GM12874 (cell line): ENCODE results near the gene GALNT18.

Experiments
- TF ChIP-seq, protein P1 (sequence below): IDR thresholded peaks from 2 replicates; pipeline ENCODE4 v1.5.1; 2011; ENCODE audit warnings: low read depth, mild to moderate bottlenecking, control low read depth, low read length, moderate library complexity; ENCODE audit not compliant: insufficient read depth

GALNT18 gene

DNA sequence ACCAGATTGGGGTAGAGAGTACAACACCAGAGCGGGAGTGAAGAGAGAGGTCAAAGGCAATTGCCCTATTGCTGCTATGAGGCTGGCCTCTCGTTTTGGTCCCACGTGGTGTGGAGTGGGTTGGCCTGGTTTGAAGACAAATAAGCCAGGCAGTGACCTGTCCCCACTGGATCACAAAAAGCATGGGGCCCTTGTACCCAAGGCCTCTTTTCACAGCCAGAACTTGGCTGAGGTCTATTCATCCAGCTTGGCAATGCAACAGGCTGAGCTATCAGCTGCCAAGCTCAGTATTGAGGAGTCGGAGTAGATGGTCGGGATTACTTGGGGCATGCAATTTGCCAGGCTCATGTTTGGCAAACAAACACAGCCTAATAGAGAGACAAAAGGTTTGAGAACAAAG lies 19.2 kb upstream of the GALNT18 start:
- TF ChIP-seq, protein P1, sequence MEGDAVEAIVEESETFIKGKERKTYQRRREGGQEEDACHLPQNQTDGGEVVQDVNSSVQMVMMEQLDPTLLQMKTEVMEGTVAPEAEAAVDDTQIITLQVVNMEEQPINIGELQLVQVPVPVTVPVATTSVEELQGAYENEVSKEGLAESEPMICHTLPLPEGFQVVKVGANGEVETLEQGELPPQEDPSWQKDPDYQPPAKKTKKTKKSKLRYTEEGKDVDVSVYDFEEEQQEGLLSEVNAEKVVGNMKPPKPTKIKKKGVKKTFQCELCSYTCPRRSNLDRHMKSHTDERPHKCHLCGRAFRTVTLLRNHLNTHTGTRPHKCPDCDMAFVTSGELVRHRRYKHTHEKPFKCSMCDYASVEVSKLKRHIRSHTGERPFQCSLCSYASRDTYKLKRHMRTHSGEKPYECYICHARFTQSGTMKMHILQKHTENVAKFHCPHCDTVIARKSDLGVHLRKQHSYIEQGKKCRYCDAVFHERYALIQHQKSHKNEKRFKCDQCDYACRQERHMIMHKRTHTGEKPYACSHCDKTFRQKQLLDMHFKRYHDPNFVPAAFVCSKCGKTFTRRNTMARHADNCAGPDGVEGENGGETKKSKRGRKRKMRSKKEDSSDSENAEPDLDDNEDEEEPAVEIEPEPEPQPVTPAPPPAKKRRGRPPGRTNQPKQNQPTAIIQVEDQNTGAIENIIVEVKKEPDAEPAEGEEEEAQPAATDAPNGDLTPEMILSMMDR = no peak

DNA sequence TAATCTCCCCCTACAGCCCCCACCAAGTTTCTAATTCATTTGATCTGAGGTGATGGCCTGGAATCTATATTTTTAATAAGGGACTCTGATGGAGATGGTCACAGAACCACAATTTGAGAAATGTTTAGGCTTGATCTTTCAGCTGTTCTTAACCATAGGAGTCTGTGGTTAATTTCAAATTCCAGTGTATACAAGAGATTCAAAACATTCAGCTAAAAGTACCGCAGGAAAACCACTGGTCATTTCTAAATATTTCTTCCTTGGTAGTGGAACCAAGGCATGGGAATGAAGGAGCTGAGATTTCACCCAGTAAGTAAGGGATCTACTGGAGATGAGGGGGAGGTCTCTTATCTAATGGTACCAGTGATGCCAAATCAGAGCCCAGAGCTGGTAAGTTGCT lies 18.3 kb upstream of the GALNT18 start:
- TF ChIP-seq, protein P1 = no peak

DNA sequence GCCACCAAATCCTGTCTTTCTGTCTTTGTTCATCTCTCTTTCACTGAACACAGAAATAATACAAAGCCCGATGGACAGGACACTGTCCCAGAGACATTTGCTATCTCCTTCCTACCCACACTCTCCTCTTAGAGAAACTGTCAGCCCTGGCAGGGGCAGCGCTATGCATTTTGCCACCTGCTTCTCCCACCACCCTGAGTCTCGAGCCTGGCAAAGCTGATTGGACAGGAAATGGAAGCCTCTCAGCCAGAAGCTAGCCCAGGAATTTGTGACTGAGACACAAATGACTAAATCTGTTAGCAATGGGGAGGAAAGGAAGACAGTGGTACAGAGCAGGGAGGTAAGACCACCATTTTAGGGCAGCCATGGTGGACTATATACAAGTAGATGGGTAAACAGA lies 14.9 kb upstream of the GALNT18 start:
- TF ChIP-seq, protein P1 = no peak

DNA sequence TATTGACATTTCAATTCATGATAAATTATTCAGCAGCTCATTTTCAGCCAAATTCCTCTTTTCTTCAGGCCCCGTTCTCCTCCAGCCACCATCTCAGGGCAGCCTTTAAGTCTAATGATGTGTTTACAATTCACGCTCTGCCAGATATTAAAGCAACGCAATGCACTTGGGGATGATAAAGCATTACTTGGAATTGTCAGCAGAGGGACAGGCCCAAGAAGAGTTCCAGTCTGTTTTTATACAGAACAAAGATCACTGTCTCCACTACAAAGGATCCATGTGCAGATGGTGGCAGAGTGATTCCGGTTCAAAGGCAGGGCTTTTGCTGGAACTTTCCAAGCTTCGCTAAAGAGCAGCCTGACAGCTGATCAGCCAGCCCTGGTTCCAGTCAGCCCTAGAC lies 13.6 kb upstream of the GALNT18 start:
- TF ChIP-seq, protein P1 = no peak

DNA sequence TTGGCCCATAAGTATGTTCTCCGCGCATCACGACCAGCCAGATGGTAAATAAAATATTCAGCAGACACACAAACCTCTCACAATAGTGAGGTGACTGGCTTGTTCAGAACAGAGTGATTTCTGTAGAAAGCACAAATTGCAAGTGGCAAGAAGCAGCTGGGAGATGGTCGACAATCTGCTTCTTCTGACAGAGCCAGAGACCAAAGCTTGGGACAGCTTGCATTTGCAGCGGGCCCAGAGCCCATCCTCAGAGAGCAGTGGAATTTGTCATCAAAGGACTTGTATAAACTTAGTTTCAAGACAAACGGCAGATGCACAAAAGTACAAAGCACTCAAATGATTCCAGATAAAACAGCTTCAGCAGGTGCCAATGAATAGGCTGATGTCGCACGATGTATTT lies 7.6 kb upstream of the GALNT18 start:
- TF ChIP-seq, protein P1 = no peak

DNA sequence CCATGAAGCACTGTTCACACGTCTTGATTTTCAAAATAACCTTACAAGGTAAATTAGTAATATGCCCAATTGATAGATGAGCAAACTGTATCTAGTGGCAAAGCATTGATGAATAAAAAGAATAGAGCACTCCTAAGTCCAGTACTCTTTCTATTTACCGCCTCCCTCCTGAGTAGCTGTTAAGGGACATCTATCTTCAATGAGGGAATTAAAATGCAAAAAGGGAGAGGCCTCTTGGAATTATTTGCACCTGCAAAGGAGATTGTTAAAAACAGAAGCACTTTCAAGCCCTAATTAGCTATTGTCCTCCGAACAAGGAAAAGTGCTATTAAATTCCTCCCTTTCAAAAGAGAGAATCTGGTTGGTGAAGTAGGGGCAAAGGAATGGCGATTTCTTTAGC lies 6.8 kb upstream of the GALNT18 start:
- TF ChIP-seq, protein P1 = no peak

DNA sequence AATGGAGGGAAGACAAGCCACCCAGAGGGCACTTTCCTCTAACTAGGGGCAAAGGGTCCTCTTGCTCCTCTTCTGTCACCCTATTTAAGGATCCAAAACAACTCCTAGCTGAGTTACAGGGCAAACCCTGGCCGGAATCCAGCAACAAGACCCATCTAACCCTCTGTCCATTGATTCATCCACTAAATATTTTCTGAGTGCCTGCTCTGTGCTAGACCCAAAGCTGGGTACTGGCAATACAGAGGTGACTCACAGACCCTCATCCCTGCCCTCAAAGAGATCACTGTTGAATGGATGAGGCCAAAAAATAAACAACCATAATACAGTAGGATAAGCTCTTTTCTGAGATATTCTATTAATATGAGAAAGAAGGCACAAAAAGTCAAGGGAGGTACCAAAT lies 4.3 kb upstream of the GALNT18 start:
- TF ChIP-seq, protein P1 = no peak

DNA sequence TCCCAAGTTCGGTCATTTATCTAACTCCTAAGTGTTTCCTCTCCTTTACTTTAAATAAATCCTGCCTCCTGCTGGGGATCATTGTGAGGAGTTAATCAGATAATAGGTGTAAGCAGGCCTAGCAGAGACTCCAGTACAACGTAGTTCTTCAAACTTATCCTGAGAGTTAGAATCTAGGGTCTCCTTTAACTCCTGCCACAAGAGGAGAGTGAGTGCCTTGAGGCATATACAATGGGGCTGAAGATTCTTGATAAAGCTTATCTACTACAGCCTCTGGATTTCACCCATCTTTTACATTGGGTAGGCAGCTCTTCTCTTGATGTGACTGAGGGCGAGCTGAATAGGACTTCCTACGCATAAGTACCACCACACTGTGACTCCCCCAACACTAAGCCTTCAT lies 3.1 kb upstream of the GALNT18 start:
- TF ChIP-seq, protein P1 = no peak
